NCI-H1417 treated with DMSO at 0.1 percent for 48 hours (cell line): ENCODE data around the gene TSPEAR.

Experiments used
- DNase-seq: peaks from one replicate; lab custom pipeline; 2025; lab: John Stamatoyannopoulos, UW

Gene TSPEAR

DNA sequence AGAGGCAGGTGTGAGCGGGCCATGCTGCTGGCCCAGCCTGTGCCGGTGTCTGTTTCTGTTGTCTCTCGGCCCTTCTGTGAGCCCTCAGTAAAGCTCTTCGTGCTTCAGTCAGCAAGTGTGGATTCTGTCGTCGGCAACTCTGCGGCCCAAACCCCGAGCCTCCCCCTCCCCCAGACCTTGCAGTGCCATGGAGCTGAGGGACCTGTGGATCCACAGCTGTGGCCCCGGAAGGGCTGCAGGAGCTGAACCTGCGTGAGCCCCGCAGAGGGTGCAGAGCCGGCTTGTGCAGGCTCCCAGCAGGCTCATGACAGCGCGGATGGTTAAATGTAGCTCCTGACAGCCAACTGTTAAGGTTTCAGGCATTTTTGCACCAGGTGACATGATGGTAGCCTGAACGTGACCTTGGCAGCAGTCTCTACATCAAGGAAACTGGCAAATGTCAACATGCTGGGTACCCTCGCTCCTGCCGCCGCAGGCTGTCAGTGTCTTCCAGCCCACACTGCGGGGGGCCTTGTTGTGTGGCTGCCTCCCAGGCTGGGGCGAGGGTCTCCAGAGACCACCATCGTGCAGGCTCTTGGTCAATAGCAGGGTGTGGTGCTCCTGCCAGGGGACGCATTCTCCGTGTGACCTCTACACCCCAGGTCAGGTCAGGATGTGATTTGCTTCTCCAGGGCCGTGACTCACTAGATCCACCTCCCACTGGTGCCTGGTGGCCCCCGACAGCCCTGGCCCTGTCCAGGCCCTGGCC, 249.1 kb downstream of the TSPEAR start:
- DNase-seq = no peak

DNA sequence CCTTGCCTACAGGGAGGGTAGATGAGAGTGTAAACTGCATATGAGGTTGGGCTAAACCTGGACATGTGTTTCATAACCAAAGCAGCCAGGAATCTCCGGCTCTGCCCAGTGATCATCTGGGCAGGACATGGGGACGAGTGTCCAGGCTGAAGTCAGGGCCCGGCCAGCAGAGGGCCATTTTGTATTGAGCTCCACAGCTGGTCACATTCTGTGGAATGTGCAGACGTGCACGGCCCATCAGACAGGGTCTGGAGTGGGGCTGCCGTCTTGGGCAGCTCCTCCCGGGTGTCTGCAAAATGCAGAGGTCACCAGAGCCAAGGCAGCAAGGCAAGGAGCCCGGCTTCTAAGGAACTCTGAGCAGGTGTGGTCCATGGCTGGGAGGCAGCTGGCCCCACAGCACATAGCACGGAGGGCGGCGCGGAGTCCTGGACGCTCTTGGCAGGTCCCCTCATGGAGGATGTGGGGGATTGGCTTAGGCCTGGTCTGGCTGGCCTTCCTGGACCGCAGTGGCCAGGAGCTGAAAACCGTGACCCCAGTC, 249.8 kb downstream of the TSPEAR start:
- DNase-seq = no peak

DNA sequence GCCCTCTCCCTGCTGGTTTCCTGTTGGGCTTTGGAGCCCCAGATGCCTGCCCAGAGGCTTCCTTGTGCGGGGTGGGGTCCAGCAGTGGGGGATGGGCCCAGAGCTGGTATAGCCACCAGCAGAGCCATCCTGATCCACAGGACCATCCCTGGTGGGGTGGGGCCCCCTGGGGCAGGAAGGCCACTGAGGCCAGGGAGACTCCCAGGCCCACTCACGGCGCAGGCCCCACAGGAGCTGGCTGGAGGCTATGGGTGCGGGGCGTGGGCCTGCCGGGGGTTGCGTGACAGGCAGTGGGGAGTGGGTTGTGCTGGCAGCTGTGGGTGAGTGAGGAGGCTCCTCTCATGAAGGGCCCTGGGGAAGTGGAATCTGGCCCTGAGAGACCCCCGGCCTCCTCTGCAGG, 250.4 kb downstream of the TSPEAR start:
- DNase-seq = no peak

DNA sequence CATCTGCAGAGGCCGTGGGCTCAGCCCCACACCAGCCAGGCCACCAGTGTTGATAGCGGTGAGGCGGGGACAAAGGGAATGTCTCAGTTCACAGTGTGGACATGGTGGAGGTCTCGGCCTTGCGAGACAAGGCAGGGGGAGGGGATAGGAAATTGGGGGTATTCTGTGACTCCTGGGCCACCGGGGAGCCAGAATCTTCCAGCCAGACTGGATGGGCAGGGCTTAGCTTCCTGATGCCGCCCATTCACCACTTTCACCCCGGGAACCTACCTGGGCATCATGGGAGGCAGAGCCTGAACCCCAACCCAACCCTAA, 251.0 kb downstream of the TSPEAR start:
- no peak for DNase-seq

DNA sequence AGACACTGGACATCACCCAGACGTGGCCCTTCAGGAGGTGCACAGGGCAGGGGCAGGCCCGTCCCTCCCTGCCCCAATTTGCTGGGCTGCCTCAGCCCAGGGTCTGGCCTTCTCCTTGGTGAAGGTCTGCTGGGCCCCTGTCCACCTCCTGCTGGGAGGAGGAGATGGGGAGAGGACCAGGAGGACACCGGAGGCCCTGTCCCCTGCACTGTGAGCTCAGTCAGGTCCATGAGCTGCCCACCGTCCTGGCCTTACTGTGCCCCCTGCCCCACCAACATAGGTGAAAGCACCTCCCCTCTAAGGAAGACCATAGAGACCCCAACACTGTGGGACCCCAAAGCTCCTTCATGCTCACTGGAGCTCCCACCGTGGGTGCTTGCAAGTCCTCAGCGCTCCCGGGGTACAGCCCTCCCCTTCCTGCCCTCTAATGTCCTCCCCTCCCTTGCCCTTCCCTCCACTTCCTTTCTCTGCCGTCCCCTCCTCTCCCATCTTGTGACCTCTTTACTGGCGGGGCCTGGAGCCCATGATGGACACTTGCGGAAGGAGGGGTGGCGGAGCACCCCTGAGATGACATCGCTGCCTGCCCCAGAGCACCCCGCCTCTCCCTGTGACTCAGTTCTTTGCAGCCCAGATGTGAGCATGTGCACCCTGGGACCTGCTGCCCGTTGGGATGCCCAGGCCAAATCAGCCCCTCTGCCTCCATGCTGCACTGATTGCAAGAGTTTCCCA, 251.5 kb downstream of the TSPEAR start:
- DNase-seq = no peak

DNA sequence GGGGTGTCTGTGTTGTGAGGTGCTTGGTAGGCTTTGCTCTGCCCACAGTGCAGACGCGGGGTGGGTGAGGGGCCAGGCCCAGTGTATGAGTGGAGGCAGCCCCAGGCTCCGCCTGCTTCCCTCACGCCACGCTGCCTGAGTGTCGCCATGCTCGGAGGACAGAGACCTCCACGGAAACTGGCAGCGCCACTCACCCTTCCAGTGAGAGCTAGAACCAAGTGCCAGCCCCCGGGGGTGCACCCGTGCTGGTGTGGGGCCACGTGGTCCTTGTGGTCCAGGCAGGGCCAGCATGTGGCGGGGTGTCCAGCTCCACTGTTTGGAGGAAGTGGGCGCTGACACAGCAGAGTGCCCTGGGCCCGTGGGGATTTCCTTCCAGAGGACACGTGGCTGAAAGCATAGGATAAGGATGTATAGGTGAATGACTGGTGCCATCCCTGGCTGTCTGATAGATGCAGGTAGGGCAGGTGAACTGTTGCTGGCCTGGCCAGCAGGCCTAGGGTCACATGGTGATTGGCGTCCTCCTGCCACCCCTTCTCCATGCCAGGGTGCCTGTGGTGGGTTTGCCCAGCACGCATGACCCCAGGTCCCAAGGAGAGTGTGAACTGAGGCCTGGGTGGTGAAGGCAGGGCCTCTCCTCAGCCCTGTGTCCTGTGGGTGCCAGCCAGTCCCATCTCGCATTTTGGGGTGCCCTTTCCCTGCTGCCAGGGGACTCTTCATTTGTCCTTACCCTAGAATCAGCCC, 252.2 kb downstream of the TSPEAR start:
- no peak for DNase-seq

DNA sequence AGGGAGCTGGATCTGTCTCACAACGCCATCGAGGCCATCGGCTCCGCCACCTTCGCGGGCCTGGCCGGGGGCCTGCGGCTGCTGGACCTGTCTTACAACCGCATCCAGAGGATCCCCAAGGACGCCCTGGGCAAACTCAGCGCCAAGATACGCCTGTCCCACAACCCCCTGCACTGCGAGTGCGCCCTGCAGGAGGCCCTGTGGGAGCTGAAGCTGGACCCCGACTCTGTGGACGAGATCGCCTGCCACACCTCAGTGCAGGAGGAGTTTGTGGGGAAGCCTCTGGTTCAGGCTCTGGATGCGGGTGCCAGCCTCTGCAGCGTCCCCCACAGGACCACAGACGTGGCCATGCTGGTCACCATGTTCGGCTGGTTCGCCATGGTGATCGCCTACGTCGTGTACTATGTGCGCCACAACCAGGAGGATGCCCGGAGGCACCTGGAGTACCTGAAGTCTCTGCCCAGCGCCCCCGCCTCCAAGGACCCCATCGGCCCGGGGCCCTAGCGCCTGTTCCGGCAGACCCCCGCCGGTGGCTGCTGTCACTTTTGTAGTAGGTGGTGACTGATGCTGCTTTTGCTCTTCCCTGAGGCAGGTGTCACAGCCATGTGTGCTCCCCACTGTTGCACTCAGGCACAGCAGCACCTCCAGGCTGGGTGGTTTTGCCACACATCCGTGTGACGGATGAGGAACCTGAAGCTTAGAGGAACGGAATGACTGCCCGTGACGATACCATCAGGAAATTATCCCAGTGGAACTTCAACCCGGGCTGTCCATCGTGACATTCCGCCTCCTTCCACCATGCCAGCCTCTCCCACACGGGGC, 254.2 kb downstream of the TSPEAR start:
- DNase-seq = no peak

DNA sequence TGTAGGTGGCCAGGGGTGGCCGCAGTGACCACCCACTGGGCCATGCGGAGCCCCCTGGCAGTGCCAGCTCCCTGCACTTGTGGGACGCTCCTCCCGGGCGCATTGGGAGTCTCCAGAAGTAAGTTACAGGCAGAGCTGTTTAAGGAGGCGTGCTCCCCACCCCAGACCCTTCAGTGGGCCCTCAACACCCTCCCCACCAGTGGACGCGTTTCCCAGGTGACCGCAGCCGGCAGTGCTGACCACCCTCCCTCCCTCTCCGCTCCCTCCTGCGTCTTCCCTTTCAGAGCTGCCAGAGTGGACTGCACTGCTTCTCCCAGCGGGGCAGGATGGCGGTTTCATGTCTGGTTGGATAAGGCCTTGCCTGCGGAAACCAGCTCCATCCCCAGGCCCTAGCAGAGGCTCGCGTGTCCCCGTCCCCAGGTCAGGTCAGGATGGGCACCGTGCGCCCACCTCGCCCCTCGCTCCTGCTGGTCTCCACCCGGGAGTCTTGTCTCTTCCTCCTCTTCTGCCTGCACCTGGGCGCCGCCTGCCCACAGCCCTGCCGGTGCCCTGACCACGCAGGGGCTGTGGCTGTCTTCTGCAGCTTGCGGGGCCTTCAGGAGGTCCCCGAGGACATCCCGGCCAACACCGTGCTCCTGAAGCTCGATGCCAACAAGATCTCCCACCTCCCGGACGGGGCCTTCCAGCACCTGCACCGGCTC, 255.0 kb downstream of the TSPEAR start:
- DNase-seq = no peak

DNA sequence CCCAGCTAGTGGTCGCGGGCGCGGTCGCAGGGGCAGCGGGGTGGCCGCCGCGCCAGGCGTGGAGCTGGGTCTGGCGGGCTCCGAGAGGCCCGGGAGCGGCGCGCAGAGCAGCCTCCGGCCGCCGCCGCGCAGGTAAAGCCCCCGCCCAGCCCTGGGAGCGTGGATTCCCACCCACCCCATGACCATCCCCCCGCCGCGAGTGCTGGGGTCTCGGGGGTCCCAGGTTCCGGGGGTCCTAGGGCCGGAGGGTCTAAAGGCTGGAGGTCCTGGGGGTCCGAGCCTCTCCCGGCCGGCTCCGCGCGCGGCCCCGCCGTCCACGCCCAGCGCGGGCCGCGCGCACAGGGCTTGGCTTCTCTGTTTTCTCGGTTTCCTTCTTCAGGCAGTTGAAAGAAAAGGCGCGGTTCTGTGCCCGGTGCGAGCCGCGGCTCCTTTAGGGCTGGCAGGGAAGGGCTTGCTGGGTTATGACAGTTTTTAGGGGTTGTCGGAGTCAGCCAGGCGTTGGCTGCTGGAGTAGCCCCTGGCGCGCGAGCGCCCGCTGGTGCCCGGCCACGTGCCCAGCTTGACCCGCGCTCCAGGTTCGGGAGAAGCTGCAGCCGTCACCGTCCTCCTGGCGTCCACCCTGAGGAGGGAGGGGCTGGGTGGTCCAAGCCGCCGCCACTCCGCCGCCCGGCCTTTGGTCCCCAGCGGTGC, 255.7 kb downstream of the TSPEAR start:
- no peak for DNase-seq

DNA sequence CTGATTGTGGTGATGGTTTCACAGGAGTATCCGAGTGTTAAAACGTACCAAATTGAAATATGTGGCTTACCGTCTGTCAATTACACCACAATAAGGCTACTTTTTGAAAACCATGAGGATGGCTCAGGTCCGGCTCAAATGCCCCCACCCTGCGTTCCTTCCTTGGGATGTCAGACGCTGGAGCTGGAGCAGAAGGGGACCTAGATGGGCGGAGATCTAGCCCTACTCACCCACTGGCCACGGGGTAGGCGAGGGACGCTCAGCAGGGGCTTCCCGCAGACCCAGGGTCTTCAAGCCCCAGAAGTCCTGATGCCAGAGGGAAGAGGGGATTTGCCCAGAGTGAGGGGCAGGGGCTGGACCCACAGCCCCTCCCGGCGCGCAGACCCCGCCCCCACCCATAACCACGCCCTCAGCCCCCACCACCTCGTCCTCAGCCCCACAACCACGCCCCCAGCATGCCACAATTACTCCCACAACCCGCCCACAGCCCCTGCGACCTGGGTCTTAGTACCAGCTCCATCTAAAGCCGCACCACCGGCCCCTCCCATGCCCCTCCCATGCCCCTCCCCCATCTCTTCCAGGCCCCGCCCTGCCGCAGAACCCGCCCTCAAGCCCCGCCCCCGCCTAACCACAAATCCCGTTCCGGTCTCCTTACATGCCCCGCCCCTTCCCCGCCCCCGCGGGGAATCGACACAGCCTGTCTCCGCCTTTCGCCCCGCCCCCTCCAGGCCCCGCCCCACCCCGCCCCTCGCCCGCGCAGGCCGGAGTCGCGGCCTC, 256.4 kb downstream of the TSPEAR start, which contains the start of gene LRRC3:
Gene LRRC3, plus strand, starts transcription at position 764 of the 777 bp plus-strand sequence. CDS start 1,135 bp downstream, outside the sequence.
- peak; percentile 37 for DNase-seq

DNA sequence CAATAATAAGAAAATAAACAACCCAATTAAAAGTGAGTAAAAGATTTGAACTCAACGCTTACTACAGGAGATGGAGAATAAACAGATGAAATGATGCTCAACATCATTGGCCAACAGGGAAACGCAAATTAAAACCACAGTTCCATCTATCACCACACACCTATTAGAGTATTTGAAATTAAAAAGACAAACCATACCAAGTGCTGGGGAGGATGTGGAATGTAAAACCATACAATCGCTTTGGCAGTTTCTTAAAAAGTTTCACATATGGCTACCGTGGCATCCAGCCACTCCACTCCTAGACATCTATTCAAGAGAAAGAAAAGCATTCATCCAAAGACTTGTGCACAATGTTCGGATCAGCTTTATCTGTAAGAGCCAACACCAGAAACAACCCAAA, 257.3 kb downstream of the TSPEAR start:
- DNase-seq = no peak

DNA sequence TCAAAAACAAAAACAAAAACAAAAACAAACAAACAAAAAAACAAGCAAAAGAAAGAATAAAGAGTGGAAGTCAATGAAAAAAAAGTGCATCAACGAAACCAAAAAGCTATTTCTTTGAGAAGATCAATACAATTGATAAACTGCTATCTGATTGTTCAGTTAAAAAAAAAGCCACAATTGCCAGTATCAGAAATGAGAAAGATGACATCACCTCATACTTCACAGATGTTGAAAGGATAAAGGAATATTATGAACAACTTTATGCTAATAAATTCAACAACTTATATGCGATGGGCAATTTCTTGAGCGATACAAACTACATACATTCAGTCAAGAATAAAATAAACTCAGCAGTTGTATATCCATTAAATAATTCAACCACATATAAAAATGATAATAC, 258.3 kb downstream of the TSPEAR start:
- no peak for DNase-seq

DNA sequence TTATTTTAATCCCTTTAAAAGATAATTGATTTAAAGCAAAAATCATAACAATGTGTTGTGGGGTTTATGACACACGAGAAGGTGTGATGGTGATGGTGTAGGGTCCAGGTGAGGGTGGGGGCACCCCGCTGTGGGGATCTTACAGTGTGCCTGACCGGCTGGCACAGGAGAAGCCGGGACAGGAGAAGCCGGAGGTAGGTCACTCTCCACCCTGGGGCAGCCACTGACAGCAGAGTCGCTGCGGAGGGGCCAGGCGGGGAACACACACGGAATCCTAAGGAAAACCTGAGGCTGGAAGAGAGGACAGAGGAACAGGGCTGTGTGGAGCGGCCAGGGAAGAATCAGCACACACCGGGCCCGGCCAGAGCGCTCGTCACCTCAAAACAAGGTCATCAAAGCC, 260.4 kb downstream of the TSPEAR start:
- no peak for DNase-seq

DNA sequence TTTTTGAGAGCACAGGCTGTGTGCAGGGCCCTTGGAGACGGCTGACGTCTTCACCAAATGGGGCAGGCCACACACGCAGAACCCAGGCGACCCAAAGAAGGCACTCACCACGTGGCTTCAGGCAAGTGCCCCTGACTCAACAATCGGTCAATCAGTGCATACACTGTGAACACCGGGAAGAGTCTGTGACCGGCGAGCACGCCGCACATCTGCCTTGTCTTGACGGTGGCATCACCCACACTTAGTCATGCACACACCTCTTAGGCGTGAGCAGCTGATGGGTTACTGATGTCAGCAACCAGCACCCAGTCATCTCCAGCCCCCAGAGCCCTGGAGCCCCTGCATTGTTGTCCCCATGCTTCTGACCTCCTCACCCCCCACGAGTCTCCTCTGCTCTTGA, 261.0 kb downstream of the TSPEAR start:
- no peak for DNase-seq

DNA sequence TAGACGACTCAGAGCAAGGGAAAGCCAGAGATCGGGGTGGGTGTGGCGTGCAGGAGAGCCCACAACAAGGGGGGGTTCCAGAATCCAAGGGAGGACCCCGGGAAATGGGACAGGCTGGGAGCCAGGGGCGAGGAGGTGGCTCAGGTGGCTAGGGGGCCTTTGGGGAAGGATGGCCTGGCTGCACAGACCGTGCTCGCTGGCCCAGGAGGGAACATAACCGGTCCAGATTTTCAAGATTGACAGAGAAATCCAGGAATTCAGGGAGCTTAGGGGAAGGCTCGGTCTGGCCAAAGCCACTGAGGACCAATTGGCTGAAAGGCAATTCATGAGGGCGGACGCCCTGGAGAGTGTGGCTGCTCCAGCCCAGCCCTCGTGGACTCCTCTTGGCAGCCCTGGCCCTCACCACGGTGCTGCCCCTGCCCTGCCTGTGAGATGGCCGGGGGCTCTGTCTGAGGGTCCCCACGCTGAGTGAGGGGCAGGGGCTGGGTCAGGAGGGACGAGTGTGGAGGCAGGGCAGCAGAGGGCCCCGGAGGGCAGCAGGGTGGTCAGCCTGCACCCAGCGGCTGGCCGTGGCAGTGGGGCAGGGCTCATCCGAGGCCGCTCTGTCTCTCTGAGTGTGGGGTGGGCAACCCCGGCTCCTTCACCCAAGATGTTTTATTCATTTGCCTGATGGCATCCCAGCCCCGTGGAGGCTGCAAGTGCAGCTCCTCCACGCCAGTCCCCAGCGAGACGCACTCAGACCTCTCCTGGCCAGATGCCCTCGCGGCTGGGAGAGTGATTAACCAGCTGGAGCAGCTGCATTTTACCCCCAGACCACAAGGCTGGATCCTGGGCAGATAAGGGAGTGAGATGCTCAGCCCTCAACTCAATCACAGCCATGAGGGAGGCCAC, 261.7 kb downstream of the TSPEAR start:
- DNase-seq = no peak

DNA sequence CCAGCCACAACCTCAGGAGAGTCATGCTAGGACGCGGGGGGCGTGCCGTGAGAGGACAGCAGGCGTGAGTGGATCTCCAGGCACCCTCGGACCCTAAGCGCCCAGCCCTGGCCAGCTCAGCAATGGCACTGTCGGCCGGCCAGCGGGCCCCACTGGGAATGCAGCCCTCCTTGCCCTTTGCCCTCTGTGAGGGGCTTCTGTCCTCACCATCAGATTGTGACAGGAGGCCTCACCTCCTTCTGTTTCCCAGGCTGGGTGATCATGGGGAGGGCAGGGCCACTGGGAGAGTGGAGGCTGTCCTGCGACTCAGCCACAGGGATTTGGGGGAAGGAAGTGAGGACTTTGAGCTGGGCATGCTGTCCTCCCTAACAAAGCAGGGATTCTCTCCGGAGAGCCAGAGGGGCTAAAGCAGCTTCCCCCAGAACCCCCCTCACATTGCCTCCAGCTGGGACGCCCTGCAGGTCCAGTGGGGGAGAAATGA, 262.7 kb downstream of the TSPEAR start:
- DNase-seq = no peak
